Testis (tissue), 2 donors: ENCODE measurements around the gene EXOC3.

ENCODE experiments used
- CTCF ChIP-seq, 3 experiments: fragments of 450-650 bp in 2 of 3; fragments of 200-600 bp in 1 of 3; sonication (generic) in 1 of 3; IDR thresholded peaks; one replicate each; pipeline ENCODE4 v1.5.1; 2016 to 2019; ENCODE audit warnings: antibody characterized with exemption in 3 of 3, mild to moderate bottlenecking in 2 of 3, moderate library complexity in 1 of 3
- POLR2A ChIP-seq: fragments of 450-650 bp; IDR thresholded peaks from one replicate; pipeline ENCODE4 v1.6.1; 2017; ENCODE audit warnings: antibody characterized with exemption, mild to moderate bottlenecking, moderate library complexity

DNA sequence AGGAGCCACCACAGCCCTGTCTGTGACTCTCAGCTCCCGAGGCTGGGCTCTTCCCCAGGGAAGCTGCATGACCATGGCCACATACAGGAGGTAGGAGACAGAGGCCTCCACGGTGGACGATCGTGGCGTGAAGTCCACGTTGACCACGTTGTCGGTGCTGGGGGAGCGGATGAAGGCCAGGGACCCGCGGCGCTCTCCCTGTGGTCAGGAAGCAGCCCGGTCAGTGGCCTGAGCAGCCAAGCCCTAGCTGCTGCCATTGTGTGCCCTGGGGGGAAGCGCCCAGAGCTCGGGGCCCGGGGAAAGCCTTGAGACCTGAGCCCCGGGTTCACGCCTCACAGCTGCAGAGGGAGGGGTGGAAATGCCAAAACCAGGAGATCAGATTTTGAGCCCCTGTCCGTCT, 34.3 kb downstream of the EXOC3 start:
- TF ChIP-seq CTCF (IDR thresholded peaks at IDR 0.05) (no peak), POLR2A (no peak)
